ENCODE data around the gene MAP7D3. TPM values are rescaled to one million over a fixed set of nuclear protein-coding genes. Genes with fewer than 3 reads are reported as not detected.

Gene MAP7D3, protein sequence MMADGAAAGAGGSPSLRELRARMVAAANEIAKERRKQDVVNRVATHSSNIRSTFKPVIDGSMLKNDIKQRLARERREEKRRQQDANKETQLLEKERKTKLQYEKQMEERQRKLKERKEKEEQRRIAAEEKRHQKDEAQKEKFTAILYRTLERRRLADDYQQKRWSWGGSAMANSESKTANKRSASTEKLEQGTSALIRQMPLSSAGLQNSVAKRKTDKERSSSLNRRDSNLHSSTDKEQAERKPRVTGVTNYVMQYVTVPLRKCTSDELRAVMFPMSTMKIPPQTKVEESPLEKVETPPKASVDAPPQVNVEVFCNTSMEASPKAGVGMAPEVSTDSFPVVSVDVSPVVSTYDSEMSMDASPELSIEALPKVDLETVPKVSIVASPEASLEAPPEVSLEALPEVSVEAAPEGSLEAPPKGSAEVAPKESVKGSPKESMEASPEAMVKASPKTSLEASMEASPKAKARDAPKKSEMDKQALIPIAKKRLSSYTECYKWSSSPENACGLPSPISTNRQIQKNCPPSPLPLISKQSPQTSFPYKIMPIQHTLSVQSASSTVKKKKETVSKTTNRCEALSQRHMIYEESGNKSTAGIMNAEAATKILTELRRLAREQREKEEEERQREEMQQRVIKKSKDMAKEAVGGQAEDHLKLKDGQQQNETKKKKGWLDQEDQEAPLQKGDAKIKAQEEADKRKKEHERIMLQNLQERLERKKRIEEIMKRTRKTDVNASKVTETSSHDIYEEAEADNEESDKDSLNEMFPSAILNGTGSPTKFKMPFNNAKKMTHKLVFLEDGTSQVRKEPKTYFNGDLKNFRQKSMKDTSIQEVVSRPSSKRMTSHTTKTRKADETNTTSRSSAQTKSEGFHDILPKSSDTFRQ
- total RNA-seq, result 11.2 and 15.0 TPM in 2 replicates

DNA sequence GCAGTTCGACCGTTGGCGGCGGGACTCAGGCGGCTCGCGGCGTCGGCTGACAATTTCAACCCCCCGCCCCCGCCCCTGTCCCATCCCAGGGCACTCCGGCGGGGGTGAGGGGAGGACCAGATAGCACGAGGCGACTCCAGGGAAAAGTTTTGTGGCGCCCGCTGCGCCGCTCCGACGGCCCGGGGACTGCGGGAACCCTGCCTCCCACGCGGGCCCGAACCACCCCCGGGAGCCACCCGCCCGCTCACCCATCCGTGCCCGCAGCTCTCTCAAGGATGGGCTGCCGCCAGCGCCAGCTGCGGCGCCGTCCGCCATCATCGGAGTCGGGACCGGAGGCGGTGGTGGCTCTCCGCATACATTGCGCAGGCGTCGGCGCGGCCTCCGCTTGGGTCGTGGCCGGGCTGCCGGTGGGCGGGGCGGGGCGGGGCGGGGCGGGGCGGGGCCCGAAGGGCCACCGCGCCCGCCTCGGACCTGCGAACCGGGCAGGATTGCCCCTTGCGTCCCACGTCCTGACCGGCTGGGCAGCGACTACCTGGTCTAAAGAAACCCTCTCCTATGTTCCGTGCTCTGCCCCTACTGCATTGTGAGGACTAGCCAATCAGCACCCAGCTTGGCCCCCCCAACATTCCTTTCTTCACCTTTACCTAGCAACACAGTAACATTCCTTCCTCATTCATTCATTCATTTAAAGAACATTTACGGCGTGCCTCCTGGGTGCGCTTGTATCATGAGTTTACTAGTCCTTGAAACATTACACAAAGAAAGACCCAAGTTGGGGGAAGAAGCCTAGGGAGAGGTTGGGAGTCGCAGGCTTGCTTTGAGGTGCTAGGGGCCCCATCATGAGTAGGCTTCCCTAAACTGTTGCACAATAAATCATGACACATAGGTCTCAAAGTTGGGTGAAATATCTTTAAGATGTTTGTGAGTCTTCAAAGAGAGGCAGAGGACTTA is at the start of gene MAP7D3:
MAP7D3 (minus strand) TSS at position 360 of the 951 bp plus-strand sequence; CDS start at position 318, 42 bp downstream.

DNA sequence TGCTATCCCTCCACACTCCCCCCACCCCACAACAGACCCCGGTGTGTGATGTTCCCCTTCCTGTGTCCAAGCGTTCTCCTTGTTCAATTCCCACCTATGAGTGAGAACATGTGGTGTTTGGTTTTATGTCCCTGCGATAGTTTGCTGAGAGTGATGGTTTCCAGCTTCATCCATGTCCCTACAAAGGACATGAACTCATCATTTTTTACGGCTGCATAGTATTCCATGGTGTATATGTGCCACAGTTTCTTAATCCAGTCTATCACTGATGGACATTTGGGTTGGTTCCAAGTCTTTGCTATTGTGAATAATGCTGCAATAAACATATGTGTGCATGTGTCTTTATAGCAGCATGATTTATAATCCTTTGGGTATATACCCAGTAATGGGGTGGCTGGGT is 49.5 kb upstream of the MAP7D3 start, which contains the start of gene ADGRG4:
ADGRG4 (plus strand) TSS at position 243 of the 400 bp plus-strand sequence. CDS start 7,815 bp downstream, outside the sequence.

Other genes starting within 250 kb of the MAP7D3 start
- gene FHL1, start 103.9 kb downstream of the MAP7D3 start, total RNA-seq, result 69.3 and 80.1 TPM in 2 replicates
- not detected in 2 replicates for gene ADGRG4, start 49.6 kb upstream of the MAP7D3 start, total RNA-seq
- not detected in 2 replicates for gene BRS3, start 236.5 kb upstream of the MAP7D3 start, total RNA-seq
- gene HTATSF1, start 246.2 kb upstream of the MAP7D3 start, total RNA-seq, result 22.1 and 36.8 TPM in 2 replicates